H1 (cell line): ENCODE measurements around the gene NIFK. TPM values are rescaled to one million over a fixed set of nuclear protein-coding genes. Genes with fewer than 3 reads are reported as not detected.
A peak's percentile ranks its signal among the peaks of the same experiment; 100 is the strongest.

Source experiments
- CHD7 ChIP-seq: fragments of 300-600 bp; sonication (generic); IDR thresholded peaks from 2 replicates; pipeline ENCODE4 v1.7.1; 2012; ENCODE audit warnings: low read length, moderate library complexity, mild to moderate bottlenecking, inconsistent platforms; ENCODE audit not compliant: insufficient replicate concordance
- KDM5A ChIP-seq: fragments of 200-600 bp; IDR thresholded peaks from 2 replicates; pipeline ENCODE4 v1.7.1; 2012; ENCODE audit warnings: mild to moderate bottlenecking, low read length, inconsistent platforms, mixed read lengths
- TBP ChIP-seq: IDR thresholded peaks from 2 replicates; pipeline ENCODE4 v1.6.1; 2011; ENCODE audit warnings: low read depth, low read length, improper control_type of control experiment
- polyA plus RNA-seq, 7 experiments: library from polyadenylated mRNA; depleted of rRNA in 3 of 7; stranded (reverse) in 5 of 7; unstranded in 2 of 7; fragments of >200 nt in 5 of 7; fragments of 200-250 nt in 2 of 7; gene quantifications; 1 replicate in 5 of 7; 2 replicates in 1 of 7; 4 replicates in 1 of 7; pipeline versions ENCODE4 v1.2.1 to v1.2.3, GENCODE V29; 2011 to 2013; ENCODE audit warnings: missing spikeins in 2 of 7, mixed read lengths in 2 of 7
- total RNA-seq: library from RNA; stranded (reverse); fragmentation: NEBNext Ultra II Directional; extraction: Animal tissue kit (Norgen Biotek cat#: 25700); gene quantifications from 2 replicates; pipeline ENCODE4 v1.2.1, GENCODE V29; 2021

The NIFK gene
- total and polyA plus RNA-seq, 2 of the 8 experiments (the other 6 are each of a cell fraction or from before 2014, with no cell fraction given), result 24.4 to 117 TPM

- TF ChIP-seq CHD7, result no peak
- peak; percentile 79 for TF ChIP-seq TBP
- no peak; the same call in none of the 2 replicates for TF ChIP-seq KDM5A
These were observed at the start of gene NIFK (continued) for GRCh38 chr2:121736462-121737336.
